WTC11 (cell line): ENCODE data around the gene NNT. TPM values are rescaled to one million over a fixed set of nuclear protein-coding genes. Genes with fewer than 3 reads are reported as not detected.

Experiments used
- ATAC-seq: fragments of 200-7000 bp; cut with Tn5 transposase; 2 replicates; pipeline ENCODE4 v1.10.0; 2021; ENCODE audit warnings: mild to moderate bottlenecking, moderate library complexity
- CTCF ChIA-PET: fragments of 300-600 bp; sonication (Branson Sonifier 250); formaldehyde crosslinking; loops from one replicate; lab custom pipeline; 2021; ENCODE audit warnings: antibody characterized with exemption; lab: Charles Lee
- POLR2A ChIA-PET: fragments of 350-600 bp; sonication (Branson Sonifier 250); formaldehyde crosslinking; loops from one replicate; lab custom pipeline; 2021; ENCODE audit warnings: antibody characterized with exemption; lab: Charles Lee
- DNase-seq: peaks from one replicate; pipeline ENCODE4 v3.0.0; 2021; ENCODE audit warnings: low spot score
- H3K27ac Mint-ChIP-seq: 2 replicates; pipeline ENCODE4 v1.8.0; 2021; ENCODE audit warnings: mixed read lengths
- H3K27me3 Mint-ChIP-seq: 2 replicates; pipeline ENCODE4 v1.8.0; 2021; ENCODE audit warnings: low read depth, mild to moderate bottlenecking, moderate library complexity, mixed read lengths
- H3K36me3 Mint-ChIP-seq: 2 replicates; pipeline ENCODE4 v1.8.0; 2021; ENCODE audit warnings: mixed read lengths
- H3K4me1 Mint-ChIP-seq: 2 replicates; pipeline ENCODE4 v1.8.0; 2022; ENCODE audit warnings: mixed read lengths
- H3K4me3 Mint-ChIP-seq: 2 replicates; pipeline ENCODE4 v1.8.0; 2021; ENCODE audit warnings: mild to moderate bottlenecking, moderate library complexity, mixed read lengths
- H3K9me3 Mint-ChIP-seq: 2 replicates; pipeline ENCODE4 v1.8.0; 2021; ENCODE audit warnings: mixed read lengths
- ETV6 ChIP-seq: sonication (generic); formaldehyde crosslinking; IDR thresholded peaks from 2 replicates; pipeline ENCODE4 v1.8.1; 2022; ENCODE audit warnings: mild to moderate bottlenecking, missing genetic modification reagents
- FOXK1 ChIP-seq: sonication (generic); formaldehyde crosslinking; IDR thresholded peaks from 2 replicates; pipeline ENCODE4 v1.8.0; 2022; ENCODE audit warnings: mild to moderate bottlenecking, moderate library complexity, missing genetic modification reagents
- FOXP1 ChIP-seq: sonication (generic); formaldehyde crosslinking; IDR thresholded peaks from 2 replicates; pipeline ENCODE4 v1.8.0; 2022; ENCODE audit warnings: missing genetic modification reagents, mild to moderate bottlenecking, moderate library complexity, borderline replicate concordance
- MYBL2 ChIP-seq: sonication (generic); formaldehyde crosslinking; IDR thresholded peaks from 2 replicates; pipeline ENCODE4 v1.8.1; 2023; ENCODE audit warnings: mild to moderate bottlenecking, moderate library complexity, missing genetic modification reagents
- OVOL2 ChIP-seq: fragments of 250-450 bp; sonication (Bioruptor Pico); IDR thresholded peaks from 2 replicates; pipeline ENCODE4 v1.9.0; 2021; ENCODE audit warnings: mild to moderate bottlenecking, borderline replicate concordance
- SMAD3 ChIP-seq: sonication (generic); formaldehyde crosslinking; IDR thresholded peaks from 2 replicates; pipeline ENCODE4 v1.8.0; 2022; ENCODE audit warnings: missing genetic modification reagents, mild to moderate bottlenecking, borderline replicate concordance
- SMAD4 ChIP-seq: sonication (generic); formaldehyde crosslinking; IDR thresholded peaks from 2 replicates; pipeline ENCODE4 v1.8.0; 2022; ENCODE audit warnings: mild to moderate bottlenecking, missing genetic modification reagents
- SOX15 ChIP-seq: fragments of 250-450 bp; sonication (Bioruptor Pico); IDR thresholded peaks from 2 replicates; pipeline ENCODE4 v1.9.0; 2021; ENCODE audit warnings: mild to moderate bottlenecking
- ZNF219 ChIP-seq: sonication (generic); formaldehyde crosslinking; IDR thresholded peaks from 2 replicates; pipeline ENCODE4 v1.8.0; 2023; ENCODE audit warnings: missing genetic modification reagents, mild to moderate bottlenecking, borderline replicate concordance
- total RNA-seq: library from RNA; stranded (reverse); gene quantifications from 3 replicates; pipeline ENCODE4 v1.2.3, GENCODE V29; 2021
- TF ChIP-seq, protein P1 (sequence below): sonication (generic); formaldehyde crosslinking; IDR thresholded peaks from 2 replicates; pipeline ENCODE4 v1.8.1; 2022; ENCODE audit warnings: low read depth, missing genetic modification reagents, borderline replicate concordance
- TF ChIP-seq, protein P2 (sequence below): sonication (generic); formaldehyde crosslinking; conservative IDR thresholded peaks from 2 replicates; pipeline ENCODE4 v1.8.1; 2023; ENCODE audit warnings: mild to moderate bottlenecking, low read depth, missing genetic modification reagents, moderate library complexity
- TF ChIP-seq, protein P3 (sequence below): sonication (generic); formaldehyde crosslinking; IDR thresholded peaks from 2 replicates; pipeline ENCODE4 v1.8.1; 2023; ENCODE audit warnings: mild to moderate bottlenecking, missing genetic modification reagents, moderate library complexity
- TF ChIP-seq, protein P4 (sequence below): sonication (generic); formaldehyde crosslinking; IDR thresholded peaks from 2 replicates; pipeline ENCODE4 v1.8.0; 2022; ENCODE audit warnings: mild to moderate bottlenecking, missing genetic modification reagents
- TF ChIP-seq, protein P5 (sequence below): fragments of 250-450 bp; sonication (Bioruptor Pico); IDR thresholded peaks from 2 replicates; pipeline ENCODE4 v1.9.0; 2021; ENCODE audit warnings: mild to moderate bottlenecking
- TF ChIP-seq, protein P6 (sequence below): sonication (generic); formaldehyde crosslinking; IDR thresholded peaks from 2 replicates; pipeline ENCODE4 v1.8.1; 2022; ENCODE audit warnings: missing genetic modification reagents, borderline replicate concordance
- TF ChIP-seq, protein P7 (sequence below): sonication (generic); formaldehyde crosslinking; IDR thresholded peaks from 2 replicates; pipeline ENCODE4 v1.8.0; 2023; ENCODE audit warnings: missing genetic modification reagents, mild to moderate bottlenecking, borderline replicate concordance
- TF ChIP-seq, protein P8 (sequence below): sonication (generic); formaldehyde crosslinking; IDR thresholded peaks from 2 replicates; pipeline ENCODE4 v1.8.1; 2023; ENCODE audit warnings: mild to moderate bottlenecking, moderate library complexity, missing genetic modification reagents
- TF ChIP-seq, protein P9 (sequence below): sonication (generic); formaldehyde crosslinking; IDR thresholded peaks from 2 replicates; pipeline ENCODE4 v1.8.1; 2022; ENCODE audit warnings: mild to moderate bottlenecking, moderate library complexity, missing genetic modification reagents

The NNT gene
- total RNA-seq, 1 experiment from 2014 or later = 37.6 TPM

DNA sequence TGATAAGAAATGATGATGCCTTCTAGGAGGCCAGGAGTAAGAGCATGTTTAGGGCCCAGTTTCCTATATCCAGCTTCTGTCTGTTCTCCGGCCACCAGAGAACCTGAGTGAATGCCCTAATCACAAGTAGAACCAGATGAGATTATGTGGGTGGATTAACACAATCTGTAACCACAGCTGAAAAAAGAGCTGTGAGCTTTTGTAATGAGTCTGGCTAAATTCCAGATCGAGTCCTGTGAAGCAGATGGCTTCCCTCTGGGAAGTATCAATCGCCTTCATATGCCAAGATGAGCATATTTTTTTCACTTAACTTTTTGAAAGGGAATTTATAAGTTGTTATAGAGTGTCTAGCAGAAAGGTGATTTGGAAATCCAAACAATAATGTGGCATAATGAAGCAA, 99.8 kb downstream of the NNT start:
- ATAC-seq (no peak), DNase-seq (no peak)
- TF ChIP-seq, protein P1, sequence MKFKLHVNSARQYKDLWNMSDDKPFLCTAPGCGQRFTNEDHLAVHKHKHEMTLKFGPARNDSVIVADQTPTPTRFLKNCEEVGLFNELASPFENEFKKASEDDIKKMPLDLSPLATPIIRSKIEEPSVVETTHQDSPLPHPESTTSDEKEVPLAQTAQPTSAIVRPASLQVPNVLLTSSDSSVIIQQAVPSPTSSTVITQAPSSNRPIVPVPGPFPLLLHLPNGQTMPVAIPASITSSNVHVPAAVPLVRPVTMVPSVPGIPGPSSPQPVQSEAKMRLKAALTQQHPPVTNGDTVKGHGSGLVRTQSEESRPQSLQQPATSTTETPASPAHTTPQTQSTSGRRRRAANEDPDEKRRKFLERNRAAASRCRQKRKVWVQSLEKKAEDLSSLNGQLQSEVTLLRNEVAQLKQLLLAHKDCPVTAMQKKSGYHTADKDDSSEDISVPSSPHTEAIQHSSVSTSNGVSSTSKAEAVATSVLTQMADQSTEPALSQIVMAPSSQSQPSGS (CRISPR knock-in tag) = no peak
- TF ChIP-seq, protein P2, sequence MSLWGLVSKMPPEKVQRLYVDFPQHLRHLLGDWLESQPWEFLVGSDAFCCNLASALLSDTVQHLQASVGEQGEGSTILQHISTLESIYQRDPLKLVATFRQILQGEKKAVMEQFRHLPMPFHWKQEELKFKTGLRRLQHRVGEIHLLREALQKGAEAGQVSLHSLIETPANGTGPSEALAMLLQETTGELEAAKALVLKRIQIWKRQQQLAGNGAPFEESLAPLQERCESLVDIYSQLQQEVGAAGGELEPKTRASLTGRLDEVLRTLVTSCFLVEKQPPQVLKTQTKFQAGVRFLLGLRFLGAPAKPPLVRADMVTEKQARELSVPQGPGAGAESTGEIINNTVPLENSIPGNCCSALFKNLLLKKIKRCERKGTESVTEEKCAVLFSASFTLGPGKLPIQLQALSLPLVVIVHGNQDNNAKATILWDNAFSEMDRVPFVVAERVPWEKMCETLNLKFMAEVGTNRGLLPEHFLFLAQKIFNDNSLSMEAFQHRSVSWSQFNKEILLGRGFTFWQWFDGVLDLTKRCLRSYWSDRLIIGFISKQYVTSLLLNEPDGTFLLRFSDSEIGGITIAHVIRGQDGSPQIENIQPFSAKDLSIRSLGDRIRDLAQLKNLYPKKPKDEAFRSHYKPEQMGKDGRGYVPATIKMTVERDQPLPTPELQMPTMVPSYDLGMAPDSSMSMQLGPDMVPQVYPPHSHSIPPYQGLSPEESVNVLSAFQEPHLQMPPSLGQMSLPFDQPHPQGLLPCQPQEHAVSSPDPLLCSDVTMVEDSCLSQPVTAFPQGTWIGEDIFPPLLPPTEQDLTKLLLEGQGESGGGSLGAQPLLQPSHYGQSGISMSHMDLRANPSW = no peak
- no peak for TF ChIP-seq SMAD4
- TF ChIP-seq, protein P3, sequence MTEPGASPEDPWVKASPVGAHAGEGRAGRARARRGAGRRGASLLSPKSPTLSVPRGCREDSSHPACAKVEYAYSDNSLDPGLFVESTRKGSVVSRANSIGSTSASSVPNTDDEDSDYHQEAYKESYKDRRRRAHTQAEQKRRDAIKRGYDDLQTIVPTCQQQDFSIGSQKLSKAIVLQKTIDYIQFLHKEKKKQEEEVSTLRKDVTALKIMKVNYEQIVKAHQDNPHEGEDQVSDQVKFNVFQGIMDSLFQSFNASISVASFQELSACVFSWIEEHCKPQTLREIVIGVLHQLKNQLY (CRISPR knock-in tag) = no peak
- TF ChIP-seq, protein P4, sequence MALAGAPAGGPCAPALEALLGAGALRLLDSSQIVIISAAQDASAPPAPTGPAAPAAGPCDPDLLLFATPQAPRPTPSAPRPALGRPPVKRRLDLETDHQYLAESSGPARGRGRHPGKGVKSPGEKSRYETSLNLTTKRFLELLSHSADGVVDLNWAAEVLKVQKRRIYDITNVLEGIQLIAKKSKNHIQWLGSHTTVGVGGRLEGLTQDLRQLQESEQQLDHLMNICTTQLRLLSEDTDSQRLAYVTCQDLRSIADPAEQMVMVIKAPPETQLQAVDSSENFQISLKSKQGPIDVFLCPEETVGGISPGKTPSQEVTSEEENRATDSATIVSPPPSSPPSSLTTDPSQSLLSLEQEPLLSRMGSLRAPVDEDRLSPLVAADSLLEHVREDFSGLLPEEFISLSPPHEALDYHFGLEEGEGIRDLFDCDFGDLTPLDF (CRISPR knock-in tag) = no peak
- no peak for TF ChIP-seq FOXK1 (CRISPR knock-in tag)
- no peak for TF ChIP-seq ZNF219 (CRISPR knock-in tag)
- no peak for TF ChIP-seq OVOL2 (CRISPR knock-in tag)
- no peak for TF ChIP-seq ETV6 (CRISPR knock-in tag)
- TF ChIP-seq, protein P5, sequence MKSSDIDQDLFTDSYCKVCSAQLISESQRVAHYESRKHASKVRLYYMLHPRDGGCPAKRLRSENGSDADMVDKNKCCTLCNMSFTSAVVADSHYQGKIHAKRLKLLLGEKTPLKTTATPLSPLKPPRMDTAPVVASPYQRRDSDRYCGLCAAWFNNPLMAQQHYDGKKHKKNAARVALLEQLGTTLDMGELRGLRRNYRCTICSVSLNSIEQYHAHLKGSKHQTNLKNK (CRISPR knock-in tag) = no peak
- TF ChIP-seq, protein P6, sequence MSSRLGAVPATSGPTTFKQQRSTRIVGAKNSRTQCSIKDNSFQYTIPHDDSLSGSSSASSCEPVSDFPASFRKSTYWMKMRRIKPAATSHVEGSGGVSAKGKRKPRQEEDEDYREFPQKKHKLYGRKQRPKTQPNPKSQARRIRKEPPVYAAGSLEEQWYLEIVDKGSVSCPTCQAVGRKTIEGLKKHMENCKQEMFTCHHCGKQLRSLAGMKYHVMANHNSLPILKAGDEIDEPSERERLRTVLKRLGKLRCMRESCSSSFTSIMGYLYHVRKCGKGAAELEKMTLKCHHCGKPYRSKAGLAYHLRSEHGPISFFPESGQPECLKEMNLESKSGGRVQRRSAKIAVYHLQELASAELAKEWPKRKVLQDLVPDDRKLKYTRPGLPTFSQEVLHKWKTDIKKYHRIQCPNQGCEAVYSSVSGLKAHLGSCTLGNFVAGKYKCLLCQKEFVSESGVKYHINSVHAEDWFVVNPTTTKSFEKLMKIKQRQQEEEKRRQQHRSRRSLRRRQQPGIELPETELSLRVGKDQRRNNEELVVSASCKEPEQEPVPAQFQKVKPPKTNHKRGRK (CRISPR knock-in tag) = no peak
- no peak for TF ChIP-seq FOXP1 (CRISPR knock-in tag)
- TF ChIP-seq, protein P7, sequence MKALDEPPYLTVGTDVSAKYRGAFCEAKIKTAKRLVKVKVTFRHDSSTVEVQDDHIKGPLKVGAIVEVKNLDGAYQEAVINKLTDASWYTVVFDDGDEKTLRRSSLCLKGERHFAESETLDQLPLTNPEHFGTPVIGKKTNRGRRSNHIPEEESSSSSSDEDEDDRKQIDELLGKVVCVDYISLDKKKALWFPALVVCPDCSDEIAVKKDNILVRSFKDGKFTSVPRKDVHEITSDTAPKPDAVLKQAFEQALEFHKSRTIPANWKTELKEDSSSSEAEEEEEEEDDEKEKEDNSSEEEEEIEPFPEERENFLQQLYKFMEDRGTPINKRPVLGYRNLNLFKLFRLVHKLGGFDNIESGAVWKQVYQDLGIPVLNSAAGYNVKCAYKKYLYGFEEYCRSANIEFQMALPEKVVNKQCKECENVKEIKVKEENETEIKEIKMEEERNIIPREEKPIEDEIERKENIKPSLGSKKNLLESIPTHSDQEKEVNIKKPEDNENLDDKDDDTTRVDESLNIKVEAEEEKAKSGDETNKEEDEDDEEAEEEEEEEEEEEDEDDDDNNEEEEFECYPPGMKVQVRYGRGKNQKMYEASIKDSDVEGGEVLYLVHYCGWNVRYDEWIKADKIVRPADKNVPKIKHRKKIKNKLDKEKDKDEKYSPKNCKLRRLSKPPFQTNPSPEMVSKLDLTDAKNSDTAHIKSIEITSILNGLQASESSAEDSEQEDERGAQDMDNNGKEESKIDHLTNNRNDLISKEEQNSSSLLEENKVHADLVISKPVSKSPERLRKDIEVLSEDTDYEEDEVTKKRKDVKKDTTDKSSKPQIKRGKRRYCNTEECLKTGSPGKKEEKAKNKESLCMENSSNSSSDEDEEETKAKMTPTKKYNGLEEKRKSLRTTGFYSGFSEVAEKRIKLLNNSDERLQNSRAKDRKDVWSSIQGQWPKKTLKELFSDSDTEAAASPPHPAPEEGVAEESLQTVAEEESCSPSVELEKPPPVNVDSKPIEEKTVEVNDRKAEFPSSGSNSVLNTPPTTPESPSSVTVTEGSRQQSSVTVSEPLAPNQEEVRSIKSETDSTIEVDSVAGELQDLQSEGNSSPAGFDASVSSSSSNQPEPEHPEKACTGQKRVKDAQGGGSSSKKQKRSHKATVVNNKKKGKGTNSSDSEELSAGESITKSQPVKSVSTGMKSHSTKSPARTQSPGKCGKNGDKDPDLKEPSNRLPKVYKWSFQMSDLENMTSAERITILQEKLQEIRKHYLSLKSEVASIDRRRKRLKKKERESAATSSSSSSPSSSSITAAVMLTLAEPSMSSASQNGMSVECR = no peak
- no peak for TF ChIP-seq SMAD3 (CRISPR knock-in tag)
- TF ChIP-seq, protein P8, sequence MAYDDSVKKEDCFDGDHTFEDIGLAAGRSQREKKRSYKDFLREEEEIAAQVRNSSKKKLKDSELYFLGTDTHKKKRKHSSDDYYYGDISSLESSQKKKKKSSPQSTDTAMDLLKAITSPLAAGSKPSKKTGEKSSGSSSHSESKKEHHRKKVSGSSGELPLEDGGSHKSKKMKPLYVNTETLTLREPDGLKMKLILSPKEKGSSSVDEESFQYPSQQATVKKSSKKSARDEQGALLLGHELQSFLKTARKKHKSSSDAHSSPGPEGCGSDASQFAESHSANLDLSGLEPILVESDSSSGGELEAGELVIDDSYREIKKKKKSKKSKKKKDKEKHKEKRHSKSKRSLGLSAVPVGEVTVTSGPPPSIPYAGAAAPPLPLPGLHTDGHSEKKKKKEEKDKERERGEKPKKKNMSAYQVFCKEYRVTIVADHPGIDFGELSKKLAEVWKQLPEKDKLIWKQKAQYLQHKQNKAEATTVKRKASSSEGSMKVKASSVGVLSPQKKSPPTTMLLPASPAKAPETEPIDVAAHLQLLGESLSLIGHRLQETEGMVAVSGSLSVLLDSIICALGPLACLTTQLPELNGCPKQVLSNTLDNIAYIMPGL (CRISPR knock-in tag) = no peak
- no peak for TF ChIP-seq SOX15 (CRISPR knock-in tag)
- no peak for TF ChIP-seq MYBL2
- TF ChIP-seq, protein P9, sequence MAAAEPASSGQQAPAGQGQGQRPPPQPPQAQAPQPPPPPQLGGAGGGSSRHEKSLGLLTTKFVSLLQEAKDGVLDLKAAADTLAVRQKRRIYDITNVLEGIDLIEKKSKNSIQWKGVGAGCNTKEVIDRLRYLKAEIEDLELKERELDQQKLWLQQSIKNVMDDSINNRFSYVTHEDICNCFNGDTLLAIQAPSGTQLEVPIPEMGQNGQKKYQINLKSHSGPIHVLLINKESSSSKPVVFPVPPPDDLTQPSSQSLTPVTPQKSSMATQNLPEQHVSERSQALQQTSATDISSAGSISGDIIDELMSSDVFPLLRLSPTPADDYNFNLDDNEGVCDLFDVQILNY (CRISPR knock-in tag) = no peak
- no peak overlapping the region for H3K4me3 Mint-ChIP-seq
- no peaks in the 10 kb centered on the region for H3K27me3 Mint-ChIP-seq
- H3K27ac Mint-ChIP-seq = no peak overlapping the region
- ChIA-PET POLR2A (no interaction called here), CTCF (interaction anchor here (1.5 kb wide), 1 partner anchor 71 kb away, joined by 4 read pairs; no protein-coding TSS in a partner anchor)
- H3K9me3 Mint-ChIP-seq = peaks cover 4% of the 10 kb centered on the region; the same call in 1 of the 2 replicates
- no peaks in the 10 kb centered on the region; the same call in 1 of the 2 replicates for H3K36me3 Mint-ChIP-seq
- H3K4me1 Mint-ChIP-seq = no peaks in the 10 kb centered on the region
